Trophoblast cell (in vitro differentiated cells and primary cell): Measurements from ENCODE around the gene TBC1D9B.
A peak's percentile ranks its signal among the peaks of the same experiment; 100 is the strongest.

ENCODE experiments used
- DNase-seq, 2 donors: peaks; one replicate each; pipeline ENCODE4 v3.0.0-alpha.2; 2016
- H2AFZ ChIP-seq: 2 replicates; pipeline ENCODE4 v1.6.1; 2013; ENCODE audit warnings: low read length, moderate library complexity, mild to moderate bottlenecking; ENCODE audit not compliant: insufficient read depth, poor library complexity
- H2AK5ac ChIP-seq: 2 replicates; pipeline ENCODE4 v1.6.1; 2013; ENCODE audit warnings: mild to moderate bottlenecking, low read length
- H2BK120ac ChIP-seq: 2 replicates; pipeline ENCODE4 v1.6.1; 2013; ENCODE audit warnings: low read length, mild to moderate bottlenecking, moderate library complexity; ENCODE audit not compliant: insufficient read depth, poor library complexity
- H2BK12ac ChIP-seq: 2 replicates; pipeline ENCODE4 v1.6.1; 2013; ENCODE audit warnings: mild to moderate bottlenecking, low read length, moderate library complexity
- H2BK5ac ChIP-seq: 2 replicates; pipeline ENCODE4 v1.6.1; 2013; ENCODE audit warnings: low read length, low read depth, moderate library complexity, mild to moderate bottlenecking; ENCODE audit not compliant: poor library complexity
- H3K14ac ChIP-seq: 2 replicates; pipeline ENCODE4 v1.6.1; 2013; ENCODE audit warnings: mild to moderate bottlenecking, low read length
- H3K18ac ChIP-seq: 2 replicates; pipeline ENCODE4 v1.6.1; 2013; ENCODE audit warnings: mild to moderate bottlenecking, low read length
- H3K23ac ChIP-seq: 2 replicates; pipeline ENCODE4 v1.6.1; 2013; ENCODE audit warnings: low read length
- H3K27ac ChIP-seq: 2 replicates; pipeline ENCODE4 v1.5.1; 2013; ENCODE audit warnings: low read depth, mild to moderate bottlenecking, inconsistent platforms, low read length, moderate library complexity
- H3K27me3 ChIP-seq: 2 replicates; pipeline ENCODE4 v1.6.1; 2013; ENCODE audit warnings: inconsistent platforms, mild to moderate bottlenecking, low read length, moderate library complexity; ENCODE audit not compliant: insufficient read depth
- H3K36me3 ChIP-seq, 2 experiments: 1 replicate in 1 of 2; 2 replicates in 1 of 2; pipeline ENCODE4 v1.6.1; 2013; ENCODE audit warnings: low read length in 2 of 2, mild to moderate bottlenecking in 2 of 2, moderate library complexity in 1 of 2; ENCODE audit not compliant: insufficient read depth in 2 of 2, control insufficient read depth in 1 of 2
- H3K4ac ChIP-seq: 2 replicates; pipeline ENCODE4 v1.6.1; 2013; ENCODE audit warnings: low read depth, mild to moderate bottlenecking, low read length, moderate library complexity
- H3K4me1 ChIP-seq, 2 experiments: 1 replicate in 1 of 2; 2 replicates in 1 of 2; pipeline ENCODE4 v1.6.1; 2013; ENCODE audit warnings: low read length in 2 of 2, mild to moderate bottlenecking in 2 of 2, moderate library complexity in 1 of 2; ENCODE audit not compliant: insufficient read depth in 2 of 2, control insufficient read depth in 1 of 2
- H3K4me2 ChIP-seq: 2 replicates; pipeline ENCODE4 v1.6.1; 2013; ENCODE audit warnings: inconsistent platforms, mild to moderate bottlenecking, low read length, moderate library complexity
- H3K4me3 ChIP-seq: 2 replicates; pipeline ENCODE4 v1.5.1; 2013; ENCODE audit warnings: mild to moderate bottlenecking, low read depth, low read length, inconsistent platforms
- H3K79me1 ChIP-seq: one replicate; pipeline ENCODE4 v1.6.1; 2013; ENCODE audit warnings: low read length
- H3K79me2 ChIP-seq: 2 replicates; pipeline ENCODE4 v1.6.1; 2013; ENCODE audit warnings: low read length, mild to moderate bottlenecking; ENCODE audit not compliant: control insufficient read depth, insufficient read depth, poor library complexity
- H3K9ac ChIP-seq: 2 replicates; pipeline ENCODE4 v1.6.1; 2013; ENCODE audit warnings: mild to moderate bottlenecking, low read length
- H3K9me3 ChIP-seq: 2 replicates; pipeline ENCODE4 v1.6.1; 2013; ENCODE audit warnings: low read depth, mild to moderate bottlenecking, control low read depth, inconsistent platforms, low read length; ENCODE audit not compliant: insufficient read depth
- H4K12ac ChIP-seq: 2 replicates; pipeline ENCODE4 v1.6.1; 2013; ENCODE audit warnings: low read depth, mild to moderate bottlenecking, low read length, moderate library complexity
- H4K8ac ChIP-seq: 2 replicates; pipeline ENCODE4 v1.6.1; 2013; ENCODE audit warnings: low read depth, mild to moderate bottlenecking, low read length, moderate library complexity
- H4K91ac ChIP-seq: one replicate; pipeline ENCODE4 v1.6.1; 2013; ENCODE audit warnings: low read depth, mild to moderate bottlenecking, low read length, moderate library complexity
- WGBS: extraction: QIAGEN DNeasy Blood & Tissue Kit; methylation state at CpG from one replicate; pipeline ENCODE4 v1.1.7; 2013; ENCODE audit warnings: missing lambda C conversion rate; ENCODE audit not compliant: insufficient read length, insufficient coverage; ENCODE audit errors: extremely low coverage; 5-methylcytosine and 5-hydroxymethylcytosine counted together

TBC1D9B gene

GRCh38 chr5:179900711-179901110 lies 7.0 kb downstream of the TBC1D9B start:
- no peak overlapping the region for H2AFZ ChIP-seq
- H3K27ac ChIP-seq: no peak overlapping the region
- no peak overlapping the region for H4K12ac ChIP-seq
- no peaks in the 10 kb centered on the region for H3K79me2 ChIP-seq
- no peak overlapping the region for H3K14ac ChIP-seq
- peak overlapping the region; percentile 56 for H3K18ac ChIP-seq
- WGBS: no CpG with 5 or more reads among the region's 13 CpGs
- no peaks in the 10 kb centered on the region for H3K4me1 ChIP-seq
- H4K8ac ChIP-seq: no peak overlapping the region
- DNase-seq: no peak
- H3K79me1 ChIP-seq: no peaks in the 10 kb centered on the region
- peaks cover 2% of the 10 kb centered on the region for H3K9me3 ChIP-seq
- H2BK120ac ChIP-seq: no peak overlapping the region
- H4K91ac ChIP-seq: no peak overlapping the region
- H3K4me3 ChIP-seq: no peak overlapping the region
- H3K23ac ChIP-seq: no peak overlapping the region
- no peak overlapping the region for H3K9ac ChIP-seq
- H2BK12ac ChIP-seq: no peak overlapping the region
- H3K4me2 ChIP-seq: no peak overlapping the region
- H3K27me3 ChIP-seq: no peaks in the 10 kb centered on the region
- no peak overlapping the region for H2AK5ac ChIP-seq
- peaks cover 36 to 52% of the 10 kb centered on the region in 2 experiments for H3K36me3 ChIP-seq
- no peak overlapping the region for H2BK5ac ChIP-seq
- no peak overlapping the region for H3K4ac ChIP-seq

GRCh38 chr5:179900206-179900605 lies 7.5 kb downstream of the TBC1D9B start:
- Histone ChIP-seq H4K12ac (no peak overlapping the region), H2BK12ac (no peak overlapping the region), H2AK5ac (no peak overlapping the region), H3K27me3 (no peaks in the 10 kb centered on the region), H2AFZ (no peak overlapping the region), H3K23ac (no peak overlapping the region), H2BK120ac (no peak overlapping the region), H3K4ac (no peak overlapping the region), H3K4me2 (no peak overlapping the region), H3K9ac (no peak overlapping the region), H3K27ac (no peak overlapping the region), H3K79me1 (no peaks in the 10 kb centered on the region), H3K14ac (no peak overlapping the region), H3K79me2 (no peaks in the 10 kb centered on the region), H3K18ac (no peak overlapping the region), H2BK5ac (no peak overlapping the region), H3K9me3 (peaks cover 2% of the 10 kb centered on the region), H4K8ac (no peak overlapping the region), H3K36me3 (peaks cover 40 to 56% of the 10 kb centered on the region in 2 experiments), H4K91ac (no peak overlapping the region), H3K4me1 (no peaks in the 10 kb centered on the region), H3K4me3 (no peak overlapping the region)
- no peak for DNase-seq
- no CpG with 5 or more reads among the region's 9 CpGs for whole genome bisulfite sequencing

DNA sequence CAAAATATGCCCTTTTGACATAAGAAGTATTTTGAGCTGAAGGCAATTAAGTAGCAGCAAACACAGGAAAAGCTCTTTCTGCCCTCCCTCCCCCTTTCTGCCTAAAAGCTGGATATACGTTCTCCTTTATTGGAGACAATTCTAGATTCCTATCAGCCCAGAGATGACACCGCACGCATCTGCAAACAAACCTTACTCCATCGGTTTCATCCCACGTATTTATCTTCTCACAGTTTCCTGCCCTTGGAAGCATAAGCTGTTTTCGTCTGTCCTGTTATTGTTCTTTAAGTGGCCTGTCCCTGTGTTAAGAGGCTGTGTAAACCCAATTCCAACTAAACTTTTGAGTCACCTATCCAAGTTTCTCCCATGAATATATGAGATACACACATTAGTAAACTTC lies 11.8 kb downstream of the TBC1D9B start:
- H3K9ac ChIP-seq: no peak overlapping the region
- H3K9me3 ChIP-seq: no peaks in the 10 kb centered on the region
- no peaks in the 10 kb centered on the region for H3K4me1 ChIP-seq
- no peak overlapping the region for H2BK12ac ChIP-seq
- H4K91ac ChIP-seq: no peak overlapping the region
- peaks cover 55 to 67% of the 10 kb centered on the region in 2 experiments for H3K36me3 ChIP-seq
- no peak overlapping the region for H4K8ac ChIP-seq
- no peak for DNase-seq
- no peak overlapping the region for H3K4ac ChIP-seq
- no peak overlapping the region for H3K4me2 ChIP-seq
- no peaks in the 10 kb centered on the region for H3K79me1 ChIP-seq
- H4K12ac ChIP-seq: no peak overlapping the region
- H3K27me3 ChIP-seq: no peaks in the 10 kb centered on the region
- H3K4me3 ChIP-seq: no peak overlapping the region
- H3K23ac ChIP-seq: no peak overlapping the region
- no peak overlapping the region for H2AFZ ChIP-seq
- H3K18ac ChIP-seq: no peak overlapping the region
- no peak overlapping the region for H2AK5ac ChIP-seq
- WGBS: no CpG with 5 or more reads among the region's 6 CpGs
- no peak overlapping the region for H3K27ac ChIP-seq
- no peaks in the 10 kb centered on the region for H3K79me2 ChIP-seq
- no peak overlapping the region for H2BK5ac ChIP-seq
- no peak overlapping the region for H3K14ac ChIP-seq
- H2BK120ac ChIP-seq: no peak overlapping the region

GRCh38 chr5:179893958-179894895 lies 13.5 kb downstream of the TBC1D9B start:
- H2AK5ac ChIP-seq: no peak overlapping the region
- peaks cover 66 to 73% of the 10 kb centered on the region in 2 experiments for H3K36me3 ChIP-seq
- H3K4me3 ChIP-seq: no peak overlapping the region
- H2BK5ac ChIP-seq: no peak overlapping the region
- no peaks in the 10 kb centered on the region for H3K4me1 ChIP-seq
- no peaks in the 10 kb centered on the region for H3K79me2 ChIP-seq
- H3K27ac ChIP-seq: no peak overlapping the region
- WGBS: no CpG with 5 or more reads among the region's 26 CpGs
- H3K23ac ChIP-seq: no peak overlapping the region
- no peak for DNase-seq
- H4K12ac ChIP-seq: no peak overlapping the region
- H2BK120ac ChIP-seq: no peak overlapping the region
- no peak overlapping the region for H3K14ac ChIP-seq
- no peak overlapping the region for H3K4me2 ChIP-seq
- no peaks in the 10 kb centered on the region for H3K27me3 ChIP-seq
- H3K9ac ChIP-seq: no peak overlapping the region
- H2BK12ac ChIP-seq: no peak overlapping the region
- H3K79me1 ChIP-seq: no peaks in the 10 kb centered on the region
- H3K18ac ChIP-seq: no peak overlapping the region
- H4K91ac ChIP-seq: no peak overlapping the region
- no peak overlapping the region for H2AFZ ChIP-seq
- H4K8ac ChIP-seq: no peak overlapping the region
- no peaks in the 10 kb centered on the region for H3K9me3 ChIP-seq
- H3K4ac ChIP-seq: no peak overlapping the region
